C4-2B (cell line): ENCODE measurements around the gene KTI12.
"Not testable (repeated sequence)": the region's sequence is repeated elsewhere in the genome, so short reads cannot be mapped to it uniquely, and the experiment has no call there.

ENCODE experiments used
- H3K27ac ChIP-seq: fragments of 450-650 bp; 2 replicates; pipeline ENCODE4 v1.5.1; 2017
- CTCF ChIP-seq: fragments of 450-650 bp; conservative IDR thresholded peaks from 2 replicates; pipeline ENCODE4 v1.5.1; 2017; ENCODE audit warnings: mild to moderate bottlenecking
- ZFX ChIP-seq: fragments of 450-650 bp; IDR thresholded peaks from 2 replicates; pipeline ENCODE4 v1.6.1; 2017

KTI12 gene

GRCh38 chr1:52037402-52037814 is 3.8 kb upstream of the KTI12 start:
- TF ChIP-seq ZFX (no peak), CTCF (no peak)
- no peak overlapping the region for H3K27ac ChIP-seq

- TF ChIP-seq ZFX (no peak), CTCF (no peak)
- peak overlapping the region; percentile 88; the same call in 1 of the 2 replicates for H3K27ac ChIP-seq
Measured at GRCh38 chr1:52034050-52034384, 407 bp upstream of the KTI12 start.

- peak overlapping the region; percentile 88 for H3K27ac ChIP-seq
- TF ChIP-seq ZFX = no peak
- TF ChIP-seq CTCF = no peak
Measured at GRCh38 chr1:52032785-52033131, 852 bp downstream of the KTI12 start.

- TF ChIP-seq ZFX = no peak
- TF ChIP-seq CTCF = no peak
- peak overlapping the region; percentile 88 for H3K27ac ChIP-seq
Measured at GRCh38 chr1:52032124-52032784, 1.4 kb downstream of the KTI12 start.

- not testable (repeated sequence) for H3K27ac ChIP-seq
Measured at GRCh38 chr1:52028839-52029238, 4.8 kb downstream of the KTI12 start.

GRCh38 chr1:52028328-52028727 is 5.3 kb downstream of the KTI12 start:
- H3K27ac ChIP-seq = no peak overlapping the region

GRCh38 chr1:52026278-52026677 is 7.3 kb downstream of the KTI12 start:
- TF ChIP-seq CTCF (no peak), ZFX (no peak)
- H3K27ac ChIP-seq = no peak overlapping the region

More at GRCh38 chr1:52028328-52028727, 5.3 kb downstream of the KTI12 start:
- TF ChIP-seq ZFX = no peak
- no peak for TF ChIP-seq CTCF

GRCh38 chr1:52022133-52022532 is 11.5 kb downstream of the KTI12 start:
- no peak overlapping the region for H3K27ac ChIP-seq
- no peak for TF ChIP-seq CTCF
- TF ChIP-seq ZFX = no peak
